BLaER1 treated with 17β-estradiol and CSF1 and Interleukin-3, amounts not matched to agents 10 nM and 100 nM (cell line): Measurements from ENCODE around the gene THAP4.

Source experiments
- H3K27ac ChIP-seq, 11 experiments: shearing (Covaris generic); formaldehyde crosslinking; 2 replicates each; pipeline ENCODE4 v1.8.1; 2022
- H3K27me3 ChIP-seq, 11 experiments: shearing (Covaris generic); formaldehyde crosslinking; 2 replicates each; pipeline ENCODE4 v1.8.1; 2022
- H3K36me3 ChIP-seq, 11 experiments: shearing (Covaris generic); formaldehyde crosslinking; 2 replicates each; pipeline ENCODE4 v1.8.1; 2022
- H3K4me1 ChIP-seq, 10 experiments: shearing (Covaris generic); formaldehyde crosslinking; 2 replicates each; pipeline ENCODE4 v1.8.1; 2022
- H3K4me2 ChIP-seq, 11 experiments: shearing (Covaris generic); formaldehyde crosslinking; 2 replicates each; pipeline ENCODE4 v1.8.1; 2022
- H3K4me3 ChIP-seq, 10 experiments: shearing (Covaris generic); formaldehyde crosslinking; 2 replicates each; pipeline ENCODE4 v1.8.1; 2022
- H3K9ac ChIP-seq, 11 experiments: shearing (Covaris generic); formaldehyde crosslinking; 2 replicates each; pipeline ENCODE4 v1.8.1; 2022
- H3K9me3 ChIP-seq, 11 experiments: shearing (Covaris generic); formaldehyde crosslinking; replicated peaks in 1 of 11; 2 replicates each; pipeline ENCODE4 v1.8.1; 2022
- H4K20me1 ChIP-seq, 11 experiments: shearing (Covaris generic); formaldehyde crosslinking; 2 replicates each; pipeline ENCODE4 v1.8.1; 2022
- Cebpa-rat ChIP-seq, 11 experiments: shearing (Covaris generic); IDR thresholded peaks; 2 replicates each; pipeline ENCODE4 v1.8.1; 2022

Gene THAP4

DNA sequence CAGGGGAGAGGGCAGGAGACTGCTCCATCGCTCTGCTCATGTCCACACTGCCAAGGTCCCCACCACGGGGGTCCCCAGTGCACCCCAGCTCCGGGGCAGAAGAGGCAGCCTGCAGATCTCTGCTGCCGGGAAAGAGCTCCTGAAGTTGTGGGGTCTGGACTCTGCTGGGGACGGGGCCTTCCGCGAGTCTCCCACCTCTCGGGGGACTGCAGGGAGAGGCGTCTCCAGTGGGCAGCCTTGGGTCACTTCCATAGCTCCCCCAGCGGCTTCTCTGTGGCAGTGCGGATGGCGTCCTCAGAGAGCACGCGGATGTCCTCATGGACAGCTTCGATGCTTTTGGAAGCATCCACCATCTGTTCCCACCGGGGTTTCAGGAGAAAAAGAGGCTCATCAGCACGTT lies 38.9 kb upstream of the THAP4 start:
- no peaks in the 10 kb centered on the region for H3K9me3 ChIP-seq
- no peak overlapping the region; a peak in 1 of 22 replicates for H3K9ac ChIP-seq
- H4K20me1 ChIP-seq, result peaks cover 0 to 98% (median 57%) of the 10 kb centered on the region in 11 experiments; a peak in 15 of 22 replicates
- H3K4me2 ChIP-seq, result no peak overlapping the region
- H3K27me3 ChIP-seq, result no peaks in the 10 kb centered on the region
- H3K36me3 ChIP-seq, result peaks cover 79 to 100% (median 96%) of the 10 kb centered on the region in 11 experiments
- no peak overlapping the region for H3K27ac ChIP-seq
- TF ChIP-seq Cebpa-rat (IDR thresholded peaks at IDR 0.05), result no peak
- H3K4me1 ChIP-seq, result peaks cover 0 to 16% (median 0%) of the 10 kb centered on the region in 10 experiments; a peak in 8 of 20 replicates
- no peak overlapping the region for H3K4me3 ChIP-seq

DNA sequence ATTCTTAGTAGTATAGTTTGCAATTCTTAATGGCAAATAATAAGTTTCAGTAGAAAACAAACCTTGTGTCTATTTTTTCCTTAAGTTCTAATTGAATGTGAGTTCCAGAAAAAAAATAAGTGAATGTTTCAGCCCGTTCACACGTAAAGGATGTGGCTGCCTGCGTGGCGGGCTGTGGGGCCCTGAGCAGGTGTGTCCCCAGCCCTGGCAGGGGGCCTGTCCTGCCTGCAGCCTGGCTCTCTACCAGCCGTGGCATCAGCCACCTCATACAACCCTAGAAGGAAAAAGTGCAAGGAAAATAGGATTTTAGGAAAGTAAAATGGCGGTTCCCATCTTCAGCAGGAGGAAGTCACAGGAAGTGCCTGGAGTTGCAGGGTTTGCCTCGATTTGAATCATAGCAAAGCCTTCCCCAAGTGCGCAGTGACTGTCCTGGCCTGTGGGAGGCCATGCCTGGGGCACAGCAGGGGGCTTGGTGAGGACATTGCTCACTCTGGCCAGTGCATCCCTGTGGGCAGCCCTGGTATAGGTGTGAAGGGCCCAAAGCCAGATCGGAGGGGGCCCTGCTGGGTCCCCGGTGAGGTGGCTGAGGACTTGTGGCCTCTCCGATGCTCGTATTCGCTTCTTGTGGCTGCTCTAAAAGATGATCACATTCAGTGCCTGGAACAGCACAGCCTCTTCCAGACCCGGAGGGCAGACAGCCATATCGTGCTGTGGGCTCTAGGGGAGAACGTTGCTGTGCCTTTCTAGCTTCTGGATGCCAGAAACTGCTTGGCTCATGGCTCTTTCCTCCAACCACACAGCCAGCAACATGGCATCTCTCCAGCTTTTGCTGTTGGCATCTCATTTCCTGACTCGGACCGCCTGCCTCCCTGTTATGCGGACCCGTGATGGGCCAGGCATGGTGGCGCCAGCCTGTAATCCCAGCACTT lies 37.1 kb upstream of the THAP4 start:
- Histone ChIP-seq H3K4me1 (0 out of 20 replicates have a peak, but pooled peaks cover 0 to 7% (median 0%) of the 10 kb centered on the region in 10 experiments), H3K27ac (no peak overlapping the region), H3K9me3 (no peaks in the 10 kb centered on the region), H3K9ac (peak overlapping the region in 1 of 11 experiments; percentile 1; a peak in 3 of 22 replicates), H3K4me3 (no peak overlapping the region), H3K27me3 (no peaks in the 10 kb centered on the region), H3K36me3 (peaks cover 83 to 100% (median 95%) of the 10 kb centered on the region in 11 experiments), H4K20me1 (peaks cover 0 to 93% (median 52%) of the 10 kb centered on the region in 11 experiments; a peak in 14 of 22 replicates), H3K4me2 (no peak overlapping the region)
- TF ChIP-seq Cebpa-rat (IDR thresholded peaks at IDR 0.05), result no peak

DNA sequence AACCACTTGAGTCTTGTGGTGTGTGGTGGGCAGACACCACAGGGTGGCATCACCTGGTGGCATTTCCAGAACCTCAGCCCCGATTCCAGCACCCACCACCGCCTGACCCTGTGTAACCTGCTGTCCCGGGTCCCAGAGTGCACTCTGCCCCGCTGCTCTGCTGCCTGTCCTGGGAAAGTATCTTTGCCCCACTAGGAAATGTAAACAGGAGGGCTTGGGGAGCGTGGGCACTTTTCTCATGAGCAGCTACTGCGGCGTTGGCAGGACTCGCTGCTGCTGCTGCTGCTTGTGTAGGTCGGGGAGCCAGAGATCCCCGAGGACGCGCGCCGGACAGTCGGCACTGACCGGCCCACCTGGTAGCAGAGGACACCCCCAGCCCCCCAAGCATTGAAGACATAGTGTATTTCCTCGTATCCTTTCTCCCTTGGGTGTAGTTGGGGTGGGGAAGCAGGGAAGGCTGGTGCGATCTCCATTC lies 36.3 kb upstream of the THAP4 start:
- Histone ChIP-seq H3K27me3 (no peaks in the 10 kb centered on the region), H3K27ac (0 out of 22 replicates have a peak overlapping the region, but pooled peaks of 1 of the 11 experiments have one; percentile 20), H3K9me3 (no peaks in the 10 kb centered on the region), H3K4me3 (no peak overlapping the region), H3K36me3 (peaks cover 85 to 100% (median 95%) of the 10 kb centered on the region in 11 experiments), H3K4me2 (no peak overlapping the region), H3K4me1 (0 out of 20 replicates have a peak, but pooled peaks cover 0 to 7% (median 0%) of the 10 kb centered on the region in 10 experiments), H4K20me1 (peaks cover 0 to 89% (median 44%) of the 10 kb centered on the region in 11 experiments; a peak in 14 of 22 replicates), H3K9ac (no peak overlapping the region; a peak in 1 of 22 replicates)
- no peak for TF ChIP-seq Cebpa-rat (IDR thresholded peaks at IDR 0.05)

DNA sequence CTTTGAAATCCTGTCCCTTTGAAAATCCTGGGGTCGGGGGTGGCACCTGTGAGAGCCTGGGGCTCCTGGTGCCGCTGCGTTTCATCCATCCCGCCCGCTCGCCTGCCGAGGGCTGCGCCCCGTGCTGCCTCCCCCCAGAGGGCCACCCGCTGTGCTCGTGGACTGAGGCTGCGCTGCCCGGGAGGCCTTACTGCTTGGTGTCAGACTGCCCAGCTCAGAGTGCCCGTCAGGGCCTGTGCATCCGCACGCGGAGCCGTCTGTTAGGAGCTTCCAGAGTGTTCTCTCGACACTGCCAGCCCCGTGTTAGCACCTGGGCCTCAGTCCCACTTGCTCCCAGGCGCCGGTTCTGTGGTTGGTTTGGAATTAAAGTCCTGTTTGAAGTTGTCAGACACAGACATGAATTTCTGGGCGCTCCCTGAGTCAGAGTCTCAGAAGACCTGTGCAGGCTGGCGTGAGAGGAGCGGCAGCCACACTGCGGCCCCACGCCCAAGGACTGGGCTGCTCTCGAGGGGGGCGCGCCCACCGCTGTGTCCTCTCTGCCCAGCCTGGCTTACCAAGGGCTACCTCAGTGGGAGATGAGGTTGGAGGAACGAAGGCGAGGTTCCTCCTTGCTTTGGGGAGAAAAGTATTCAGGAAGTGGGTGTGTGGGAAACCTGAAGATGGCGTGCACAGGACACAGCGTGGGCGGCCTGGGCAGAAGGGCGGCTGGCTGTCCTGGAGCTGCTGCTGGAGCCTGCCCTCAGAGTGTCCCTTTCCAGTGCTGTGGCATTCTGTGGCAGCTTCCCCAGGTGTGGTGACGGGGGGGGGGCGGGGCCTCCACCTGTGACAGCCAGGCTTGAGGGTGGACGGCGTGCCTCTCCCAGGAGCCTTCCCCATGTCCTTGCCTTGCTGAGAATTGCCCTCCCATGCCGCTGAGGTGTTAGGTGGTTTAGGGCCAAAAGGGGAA lies 35.6 kb upstream of the THAP4 start:
- no peak for TF ChIP-seq Cebpa-rat (IDR thresholded peaks at IDR 0.05)
- Histone ChIP-seq H3K36me3 (peaks cover 85 to 100% (median 95%) of the 10 kb centered on the region in 11 experiments), H3K4me2 (no peak overlapping the region)

DNA sequence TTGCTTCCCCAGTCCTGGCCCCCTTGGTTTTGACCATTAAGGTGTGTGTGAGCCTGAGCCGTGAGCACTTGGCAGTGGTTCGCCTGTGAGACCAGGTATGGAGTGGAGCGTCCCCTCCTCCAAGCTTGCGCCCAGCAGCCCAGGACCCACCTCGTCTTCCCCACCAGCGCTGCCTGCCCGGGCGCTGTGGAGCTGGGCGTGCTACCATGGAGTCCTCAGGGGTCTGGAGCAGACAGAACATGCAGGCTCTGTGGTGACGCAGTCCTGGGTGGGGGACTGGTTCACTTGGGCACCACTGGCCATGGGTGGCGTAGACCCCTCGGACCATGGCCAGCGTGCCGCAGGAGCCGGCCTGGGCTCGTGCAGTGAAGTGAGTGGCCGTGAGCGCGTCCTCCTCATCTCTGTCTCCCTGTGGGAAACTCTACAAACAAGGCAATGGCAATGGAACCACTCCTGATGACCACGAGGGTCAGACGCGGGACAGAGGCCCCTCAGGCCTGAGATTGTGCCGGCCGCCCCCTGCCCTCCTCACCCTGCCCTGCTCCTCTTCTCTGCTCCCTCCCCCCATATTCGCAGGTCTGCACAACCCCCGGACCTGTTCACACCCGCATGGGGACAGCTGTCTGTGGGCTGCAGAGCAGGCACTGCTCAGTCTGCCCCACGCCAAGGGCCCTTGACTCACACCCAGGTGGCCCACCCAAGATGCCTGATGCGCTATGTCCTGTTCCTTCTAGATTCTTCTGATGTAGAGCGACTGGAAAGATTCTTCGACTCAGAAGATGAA lies 34.7 kb upstream of the THAP4 start:
- no peak for TF ChIP-seq Cebpa-rat (IDR thresholded peaks at IDR 0.05)
- peak overlapping the region in 1 of 11 experiments; percentile 19; a peak in 2 of 22 replicates for H3K9ac ChIP-seq
- H3K4me1 ChIP-seq, result 0 out of 20 replicates have a peak, but pooled peaks cover 0 to 7% (median 0%) of the 10 kb centered on the region in 10 experiments
- H4K20me1 ChIP-seq, result peaks cover 0 to 84% (median 30%) of the 10 kb centered on the region in 11 experiments; a peak in 14 of 22 replicates
- H3K4me2 ChIP-seq, result no peak overlapping the region
- H3K9me3 ChIP-seq, result no peaks in the 10 kb centered on the region
- H3K36me3 ChIP-seq, result peaks cover 84 to 100% (median 95%) of the 10 kb centered on the region in 11 experiments
- no peaks in the 10 kb centered on the region for H3K27me3 ChIP-seq
- no peak overlapping the region for H3K4me3 ChIP-seq
- H3K27ac ChIP-seq, result no peak overlapping the region

More for the DNA sequence above, 35.6 kb upstream of the THAP4 start:
- H3K9me3 ChIP-seq, result no peaks in the 10 kb centered on the region
- H3K9ac ChIP-seq, result peak overlapping the region in 3 of 11 experiments; percentile 19 to 22 (median 21); a peak in 4 of 22 replicates
- H3K27ac ChIP-seq, result 0 out of 22 replicates have a peak overlapping the region, but pooled peaks of 1 of the 11 experiments have one; percentile 20
- peaks cover 0 to 89% (median 37%) of the 10 kb centered on the region in 11 experiments; a peak in 14 of 22 replicates for H4K20me1 ChIP-seq
- H3K4me1 ChIP-seq, result 0 out of 20 replicates have a peak, but pooled peaks cover 0 to 7% (median 0%) of the 10 kb centered on the region in 10 experiments
- H3K4me3 ChIP-seq, result no peak overlapping the region
- no peaks in the 10 kb centered on the region for H3K27me3 ChIP-seq

DNA sequence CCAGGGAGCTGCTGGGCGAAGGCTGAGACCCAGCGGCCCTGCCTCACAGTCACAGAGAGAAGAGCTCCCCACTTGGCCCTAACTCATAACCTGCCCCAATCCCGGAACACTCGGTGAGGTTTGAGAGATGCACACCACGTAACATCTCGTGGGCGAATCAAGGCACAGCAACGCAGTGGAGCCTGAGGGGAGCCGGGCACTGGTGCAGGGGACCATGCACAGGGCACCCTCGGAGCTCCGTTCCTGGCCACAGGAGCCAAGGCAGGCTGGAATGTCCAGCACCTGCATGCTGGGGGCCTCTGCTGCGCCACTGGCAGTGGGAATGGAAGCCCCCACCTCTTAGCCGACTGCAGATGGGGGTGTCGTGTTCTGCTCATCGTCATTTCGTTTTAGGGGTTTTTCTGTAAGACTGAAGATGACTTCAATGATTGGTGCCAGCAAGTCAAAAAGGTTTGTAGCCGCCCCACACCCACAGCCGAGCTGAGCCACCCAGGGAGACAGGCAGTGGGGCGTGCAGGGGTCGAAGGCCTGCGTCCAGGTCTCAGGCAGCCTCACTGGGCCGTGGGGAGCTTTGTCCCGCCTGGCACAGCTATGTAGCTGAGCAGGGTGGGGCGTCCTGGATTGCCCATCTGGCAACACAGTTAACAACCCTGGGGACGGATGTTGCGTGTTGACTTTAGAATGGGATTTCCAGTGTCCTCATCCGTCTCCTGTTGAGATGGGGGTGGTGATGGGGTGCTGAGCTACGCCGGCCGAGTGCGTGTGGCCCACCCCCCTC lies 33.6 kb upstream of the THAP4 start:
- Histone ChIP-seq H3K4me1 (peaks cover 0 to 7% (median 2%) of the 10 kb centered on the region in 10 experiments; a peak in 7 of 20 replicates), H3K27ac (no peak overlapping the region), H4K20me1 (peaks cover 7 to 84% (median 29%) of the 10 kb centered on the region in 11 experiments; a peak in 18 of 22 replicates), H3K4me2 (no peak overlapping the region), H3K9ac (peak overlapping the region in 1 of 11 experiments; percentile 9; a peak in 1 of 22 replicates), H3K4me3 (no peak overlapping the region), H3K27me3 (no peaks in the 10 kb centered on the region), H3K9me3 (no peaks in the 10 kb centered on the region), H3K36me3 (peaks cover 79 to 100% (median 92%) of the 10 kb centered on the region in 11 experiments)
- TF ChIP-seq Cebpa-rat (IDR thresholded peaks at IDR 0.05), result no peak

DNA sequence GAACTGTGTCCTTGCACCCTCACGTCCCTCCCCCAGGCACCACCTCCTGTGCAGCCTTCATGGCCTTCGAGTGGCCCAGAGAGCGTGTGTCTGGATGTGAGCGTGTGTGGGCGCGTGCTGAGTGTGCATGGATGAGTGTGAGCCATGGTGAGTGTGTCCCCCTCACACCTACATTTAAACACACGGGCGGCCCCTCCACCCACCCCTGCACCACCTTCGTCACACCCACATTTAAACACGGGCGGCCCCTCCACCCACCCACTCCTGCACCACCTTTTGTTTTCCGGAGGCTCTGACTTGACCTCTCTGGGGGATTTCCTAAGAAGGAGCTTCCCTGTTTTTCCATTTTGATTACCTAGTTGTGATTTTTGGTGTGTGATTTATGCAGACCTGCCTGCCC lies 31.9 kb upstream of the THAP4 start:
- no peak overlapping the region for H3K9ac ChIP-seq
- H3K4me2 ChIP-seq, result no peak overlapping the region
- no peak for TF ChIP-seq Cebpa-rat (IDR thresholded peaks at IDR 0.05)
- H3K9me3 ChIP-seq, result no peaks in the 10 kb centered on the region
- H3K27me3 ChIP-seq, result no peaks in the 10 kb centered on the region
- H4K20me1 ChIP-seq, result peaks cover 7 to 81% (median 22%) of the 10 kb centered on the region in 11 experiments; a peak in 17 of 22 replicates
- H3K4me3 ChIP-seq, result no peak overlapping the region
- H3K27ac ChIP-seq, result no peak overlapping the region
- peaks cover 64 to 90% (median 75%) of the 10 kb centered on the region in 11 experiments for H3K36me3 ChIP-seq
- peaks cover 7 to 15% (median 13%) of the 10 kb centered on the region in 10 experiments for H3K4me1 ChIP-seq
